ENCODE data around the gene YTHDF1.
"Not testable (repeated sequence)": the region's sequence is repeated elsewhere in the genome, so short reads cannot be mapped to it uniquely, and the experiment has no call there.

Gene YTHDF1

DNA sequence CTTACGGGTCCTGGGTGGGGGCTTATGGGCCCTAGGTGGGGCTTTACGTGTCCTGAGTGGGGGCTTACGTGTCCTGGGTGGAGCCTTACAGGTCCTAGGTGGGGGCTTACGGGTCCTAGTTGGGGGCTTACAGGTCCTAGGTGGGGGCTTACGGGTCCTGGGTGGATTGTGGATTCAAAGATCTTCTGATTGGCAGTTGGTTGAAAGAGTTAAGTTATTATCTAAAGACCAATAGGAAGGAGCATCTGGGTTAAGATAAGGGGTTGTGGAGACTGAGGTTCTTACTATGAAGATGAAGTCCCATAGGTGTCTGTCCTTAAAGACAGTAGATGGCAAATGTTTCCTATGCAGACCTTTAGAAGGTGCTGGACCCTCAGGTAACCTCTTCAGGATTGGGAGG is 11.3 kb upstream of the YTHDF1 start:
- no peak for DNase-seq (ENCODE audit: low read depth in 2 of 2)

GRCh38 chr20:63226042-63226943 is 10.4 kb upstream of the YTHDF1 start:
- no peak for DNase-seq (ENCODE audit: low read depth in 2 of 2)

- no peak for DNase-seq (ENCODE audit: low read depth in 2 of 2)
Measured at GRCh38 chr20:63225082-63225454, 9.1 kb upstream of the YTHDF1 start.

DNA sequence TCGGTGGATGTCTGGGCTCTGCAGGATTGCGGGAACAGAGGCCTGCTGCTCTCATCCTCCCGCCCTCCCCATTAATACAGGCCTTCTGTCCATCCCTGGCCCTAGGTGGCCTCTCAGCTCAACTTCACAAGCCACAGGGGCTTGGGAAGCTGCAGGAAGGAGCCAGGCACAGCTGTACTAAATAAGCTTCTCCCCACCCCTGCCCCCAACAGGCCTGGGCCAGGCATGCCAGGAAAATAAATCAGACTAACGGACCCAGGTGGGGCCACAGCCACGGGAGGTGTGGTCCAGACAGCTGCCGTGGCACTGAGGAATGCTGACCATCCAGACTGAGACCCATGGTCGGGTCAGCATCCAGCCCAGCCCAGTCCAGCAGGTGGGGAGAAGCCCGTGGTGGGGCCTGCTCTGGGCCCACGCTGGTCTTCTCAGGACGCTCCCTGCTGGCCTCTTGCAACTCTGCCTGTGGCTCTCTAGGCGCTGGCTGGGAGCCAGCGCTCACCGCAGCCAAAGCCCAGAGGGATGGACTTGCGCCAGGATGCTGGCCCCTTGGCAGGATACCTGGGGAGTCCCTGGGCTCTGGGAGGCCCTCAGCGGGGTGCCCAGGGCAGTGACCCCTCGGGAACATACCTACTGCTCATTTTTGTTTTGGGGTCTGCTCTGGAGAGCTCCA is 8.6 kb upstream of the YTHDF1 start:
- DNase-seq (ENCODE audit: low read depth in 2 of 2), result no peak

DNA sequence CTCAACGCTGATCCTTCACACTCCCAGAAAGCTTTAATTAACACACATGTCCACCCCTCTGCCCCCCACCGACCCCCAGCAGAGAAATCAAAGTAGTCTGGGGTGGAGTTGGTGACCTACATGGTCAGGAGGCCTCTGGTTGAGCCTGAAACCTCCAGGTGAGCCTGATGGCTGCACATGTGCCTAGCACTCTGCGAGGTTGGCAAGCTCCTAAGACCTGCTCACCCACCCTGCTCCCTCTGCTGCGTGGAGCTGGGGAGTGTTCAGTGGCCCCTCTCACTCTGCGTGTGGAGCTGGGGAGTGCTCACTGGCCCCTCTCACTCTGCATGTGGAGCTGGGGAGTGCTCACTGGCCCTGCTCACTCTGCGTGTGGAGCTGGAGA is 7.9 kb upstream of the YTHDF1 start:
- no peak for DNase-seq (ENCODE audit: low read depth in 2 of 2)

GRCh38 chr20:63223121-63223825 is 7.3 kb upstream of the YTHDF1 start:
- peak in 1 of 2 donors; percentile 32 for DNase-seq (ENCODE audit: low read depth in 2 of 2)

GRCh38 chr20:63222541-63222940 is 6.6 kb upstream of the YTHDF1 start:
- no peak for DNase-seq (ENCODE audit: low read depth in 2 of 2)

DNA sequence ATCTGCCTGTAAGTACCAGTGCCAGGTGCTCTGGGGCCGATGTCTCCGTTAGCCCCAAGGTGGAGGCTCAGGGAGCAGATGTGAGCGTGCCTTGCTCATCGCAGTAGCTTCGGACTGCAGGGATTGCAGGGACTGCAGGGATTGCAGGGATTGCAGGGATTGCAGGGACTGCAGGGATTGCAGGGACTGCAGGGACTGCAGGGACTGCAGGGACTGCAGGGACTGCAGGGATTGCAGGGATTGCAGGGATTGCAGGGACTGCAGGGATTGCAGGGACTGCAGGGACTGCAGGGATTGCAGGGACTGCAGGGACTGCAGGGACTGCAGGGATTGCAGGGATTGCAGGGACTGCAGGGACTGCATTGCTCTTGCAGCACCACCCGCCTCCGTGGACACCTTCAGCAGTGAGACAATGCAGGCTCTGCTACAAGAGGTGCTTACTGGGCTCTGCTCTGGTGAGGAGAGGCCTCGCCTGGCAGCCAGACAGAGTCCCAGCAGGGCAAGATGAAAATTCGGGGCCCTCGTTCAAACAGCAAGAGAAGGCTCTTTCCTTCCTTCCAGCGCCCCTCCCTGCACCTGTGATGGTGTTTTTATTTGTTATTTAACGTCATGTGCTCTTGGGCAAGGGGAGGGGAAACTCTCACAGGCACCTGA is 5.6 kb upstream of the YTHDF1 start:
- not testable (repeated sequence) for DNase-seq (ENCODE audit: low read depth in 2 of 2)

GRCh38 chr20:63220696-63221399 is 4.9 kb upstream of the YTHDF1 start:
- DNase-seq (ENCODE audit: low read depth in 2 of 2), result no peak

- no peak for DNase-seq (ENCODE audit: low read depth in 2 of 2)
Measured at GRCh38 chr20:63219866-63220521, 4.1 kb upstream of the YTHDF1 start.

DNA sequence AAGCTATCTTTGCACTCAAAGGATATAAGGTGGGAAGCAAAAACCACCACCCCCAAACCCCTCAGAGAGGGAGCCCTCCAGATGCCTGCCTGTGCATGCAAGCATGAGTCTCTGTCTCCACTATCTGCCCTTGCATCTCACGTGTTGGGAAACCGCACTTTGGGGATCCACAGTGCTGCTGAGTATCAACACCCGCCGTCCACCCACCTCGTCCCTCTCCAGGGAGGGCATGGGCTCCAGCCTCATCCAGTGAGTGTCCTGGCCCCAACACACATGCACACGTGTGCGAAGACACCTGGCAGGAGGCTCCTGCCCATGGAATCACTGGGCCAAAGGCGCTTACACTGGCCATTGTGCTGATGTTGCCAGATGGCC is 3.5 kb upstream of the YTHDF1 start:
- DNase-seq (ENCODE audit: low read depth in 2 of 2), result no peak

DNA sequence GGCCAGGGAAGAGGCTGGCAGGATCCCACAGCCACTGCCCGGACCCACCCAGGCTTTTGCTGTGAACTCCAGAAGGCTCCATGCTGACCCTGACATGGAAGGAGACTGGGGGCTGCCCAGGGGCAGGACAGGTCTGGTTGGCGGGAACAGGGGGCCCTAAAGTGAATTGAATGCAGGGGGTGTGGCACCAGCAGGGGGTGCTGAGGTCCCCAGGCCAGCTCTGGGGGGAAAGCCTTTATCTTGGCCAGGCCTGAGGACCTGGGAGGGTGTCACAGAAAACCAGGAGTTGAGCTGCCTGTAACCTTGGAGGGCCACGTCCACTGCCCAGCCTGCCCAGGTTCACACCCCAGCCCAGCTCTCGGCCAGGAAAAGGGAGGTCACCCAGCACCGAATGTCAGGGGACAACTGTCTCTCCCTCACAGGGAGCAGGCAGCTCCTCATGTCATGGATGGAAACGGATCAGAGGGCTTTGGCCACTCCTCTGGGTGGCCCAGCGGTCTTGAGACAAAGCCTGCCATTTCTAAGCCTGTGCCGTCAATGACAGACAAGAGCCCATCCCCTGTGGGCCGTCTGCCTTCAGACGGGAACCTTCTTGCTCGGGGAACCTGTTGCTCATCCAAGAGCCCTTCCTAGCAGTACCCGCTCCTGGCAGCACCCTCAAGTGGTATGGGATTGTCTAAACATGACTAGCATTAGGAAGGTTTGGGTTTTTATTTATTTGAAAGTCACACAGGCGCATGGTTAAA is 2.9 kb upstream of the YTHDF1 start:
- DNase-seq (ENCODE audit: low read depth in 2 of 2), result no peak

- no peak for DNase-seq (ENCODE audit: low read depth in 2 of 2)
Measured at GRCh38 chr20:63217706-63218105, 1.8 kb upstream of the YTHDF1 start.

GRCh38 chr20:63216849-63217471 is 1.0 kb upstream of the YTHDF1 start:
- DNase-seq (ENCODE audit: low read depth in 2 of 2), result no peak

DNA sequence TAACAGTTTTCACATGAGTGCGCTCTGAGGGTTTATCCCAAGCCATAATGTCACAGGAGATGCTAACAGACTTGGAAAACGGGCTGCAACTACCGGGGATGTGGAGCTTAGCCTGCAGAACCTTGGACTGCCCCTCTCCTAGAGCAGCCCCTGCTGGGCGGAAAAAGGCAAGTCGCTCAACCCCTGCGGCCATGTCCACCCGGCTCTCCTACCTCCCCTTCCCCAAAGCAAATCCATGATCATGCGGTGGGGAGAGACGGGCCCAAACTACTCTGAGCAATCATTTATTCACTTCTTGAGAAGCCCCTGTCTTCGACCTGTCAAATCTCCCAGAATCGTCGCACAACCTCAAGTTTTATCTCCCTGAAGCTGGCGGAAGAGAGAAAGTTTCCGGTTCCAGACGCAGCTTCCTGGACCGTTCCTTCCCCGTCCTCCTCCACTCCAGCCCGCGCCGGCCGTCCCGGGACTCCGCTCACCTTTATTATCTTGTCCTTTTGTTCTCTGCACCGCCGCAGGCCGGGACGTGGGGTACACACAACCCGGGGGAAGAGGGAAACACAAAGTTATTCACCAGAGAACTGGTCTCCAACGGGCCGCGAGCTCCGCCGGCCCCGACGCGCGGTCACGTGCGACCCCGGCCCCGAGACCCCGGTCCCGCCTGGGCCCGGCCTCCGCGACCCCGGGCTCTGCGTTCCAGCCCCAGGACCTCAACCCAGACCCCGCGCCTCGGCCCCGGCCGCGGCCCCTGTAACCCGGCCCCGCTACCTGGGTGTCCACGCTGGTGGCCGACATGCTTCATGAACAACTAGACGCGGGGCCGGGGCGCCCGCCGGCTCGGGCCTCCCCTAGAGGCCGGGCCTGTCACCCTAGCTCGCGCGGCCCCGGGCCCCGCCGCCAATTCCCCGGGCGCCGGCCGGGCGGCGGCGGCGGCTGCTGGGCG is 560 bp downstream of the YTHDF1 start:
- DNase-seq (ENCODE audit: low read depth in 2 of 2), result no peak

GRCh38 chr20:63214514-63214913 is 1.4 kb downstream of the YTHDF1 start:
- DNase-seq (ENCODE audit: low read depth in 2 of 2), result no peak

DNA sequence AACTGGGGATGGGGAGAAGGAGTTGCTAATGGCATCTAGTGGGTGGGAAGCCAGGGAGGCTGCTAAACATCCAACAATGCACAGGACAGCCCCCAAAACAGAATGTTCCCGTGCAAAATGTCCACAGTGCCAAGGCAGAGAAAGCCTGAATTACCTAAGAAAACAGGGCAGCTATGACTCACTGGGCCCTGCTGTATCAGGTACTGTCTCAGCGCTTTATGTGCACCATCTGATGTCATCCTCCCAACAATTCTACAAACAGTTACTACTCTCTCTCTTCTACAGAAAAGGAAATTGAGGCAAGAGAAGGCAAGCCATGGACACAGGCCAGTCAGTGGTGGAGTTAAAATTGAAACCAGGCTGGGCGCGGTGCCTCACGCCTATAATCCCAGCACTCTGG is 3.1 kb downstream of the YTHDF1 start:
- DNase-seq (ENCODE audit: low read depth in 2 of 2), result no peak

DNA sequence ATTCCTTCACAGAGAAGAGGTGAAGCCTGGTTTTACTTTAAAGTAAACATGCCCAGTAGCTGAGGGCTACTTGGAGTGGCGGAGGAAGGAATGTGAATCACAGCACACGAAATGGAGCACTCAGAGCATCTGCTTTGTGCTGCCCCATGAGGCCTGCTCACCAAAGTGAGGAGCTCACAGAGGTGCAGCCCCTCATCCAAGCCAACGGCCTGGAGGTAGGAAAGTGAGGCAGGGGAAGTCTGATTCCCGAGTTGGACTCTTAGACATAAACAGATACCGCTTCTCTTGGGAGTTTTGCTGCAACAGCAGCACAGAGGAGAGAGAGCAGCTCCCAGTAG is 3.6 kb downstream of the YTHDF1 start:
- DNase-seq (ENCODE audit: low read depth in 2 of 2), result no peak
